Measurements from ENCODE around the gene MND1.

The MND1 gene

DNA sequence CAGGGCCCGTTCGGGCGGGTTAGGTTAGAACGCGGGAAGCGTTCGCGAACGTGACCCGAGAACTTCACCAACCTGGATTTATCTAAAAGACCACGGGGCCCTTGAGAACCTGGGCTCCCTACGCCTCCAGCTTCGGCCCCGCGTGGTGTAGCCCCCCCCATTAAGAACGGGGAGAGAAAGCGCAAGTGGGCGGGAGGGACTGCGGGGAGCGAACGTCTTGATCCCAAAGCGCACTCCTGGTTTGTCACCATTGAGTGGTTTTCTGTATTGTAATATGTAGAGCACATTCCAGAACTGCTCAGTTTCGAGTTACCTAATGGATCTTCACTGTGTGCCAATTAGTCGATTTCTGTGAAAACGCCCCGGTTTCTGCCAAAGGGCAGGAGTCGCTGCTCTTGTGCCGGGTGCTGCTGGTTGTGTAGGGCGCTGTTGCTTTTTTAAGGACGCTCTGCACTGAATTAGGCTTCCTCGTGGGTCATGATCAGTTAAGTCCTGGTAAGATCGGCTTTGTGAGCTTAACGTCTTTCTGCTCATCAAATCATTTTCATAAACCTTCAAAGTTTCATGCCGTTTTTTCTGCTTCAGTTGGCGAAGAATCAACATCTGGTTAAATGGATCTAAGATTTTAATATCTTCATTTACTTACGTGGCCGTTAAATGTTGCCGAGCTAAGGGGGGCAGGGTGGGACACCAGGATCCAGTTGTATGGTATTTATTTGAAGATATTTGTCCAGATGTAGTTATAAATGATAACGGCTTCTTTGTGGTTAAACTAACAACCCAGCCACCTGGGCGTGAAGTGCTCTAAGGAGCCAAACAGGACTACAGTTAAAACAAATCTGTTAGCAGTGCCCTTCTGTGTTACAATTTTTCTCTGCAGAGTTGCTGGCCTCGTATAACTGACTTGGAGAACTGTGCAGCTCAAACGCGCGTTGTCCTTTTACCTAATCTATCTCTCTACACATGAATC lies 809 bp downstream of the MND1 start:
- in situ Hi-C loops (cut with MboI; ENCODE audit: low pct_unique_long_range_greater_than_20kb, low sequenced_read_pairs, unreplicated experiment): loop anchor here (10.0 to 25.0 kb wide), 3 partner anchors 230 to 417 kb away; partner anchors contain the start of gene RNF175
- TF ChIP-seq, protein P1, sequence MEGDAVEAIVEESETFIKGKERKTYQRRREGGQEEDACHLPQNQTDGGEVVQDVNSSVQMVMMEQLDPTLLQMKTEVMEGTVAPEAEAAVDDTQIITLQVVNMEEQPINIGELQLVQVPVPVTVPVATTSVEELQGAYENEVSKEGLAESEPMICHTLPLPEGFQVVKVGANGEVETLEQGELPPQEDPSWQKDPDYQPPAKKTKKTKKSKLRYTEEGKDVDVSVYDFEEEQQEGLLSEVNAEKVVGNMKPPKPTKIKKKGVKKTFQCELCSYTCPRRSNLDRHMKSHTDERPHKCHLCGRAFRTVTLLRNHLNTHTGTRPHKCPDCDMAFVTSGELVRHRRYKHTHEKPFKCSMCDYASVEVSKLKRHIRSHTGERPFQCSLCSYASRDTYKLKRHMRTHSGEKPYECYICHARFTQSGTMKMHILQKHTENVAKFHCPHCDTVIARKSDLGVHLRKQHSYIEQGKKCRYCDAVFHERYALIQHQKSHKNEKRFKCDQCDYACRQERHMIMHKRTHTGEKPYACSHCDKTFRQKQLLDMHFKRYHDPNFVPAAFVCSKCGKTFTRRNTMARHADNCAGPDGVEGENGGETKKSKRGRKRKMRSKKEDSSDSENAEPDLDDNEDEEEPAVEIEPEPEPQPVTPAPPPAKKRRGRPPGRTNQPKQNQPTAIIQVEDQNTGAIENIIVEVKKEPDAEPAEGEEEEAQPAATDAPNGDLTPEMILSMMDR (IDR thresholded peaks at IDR 0.05; ENCODE audit: extremely low read depth, insufficient read depth, missing control alignments): no peak
- DNase-seq (ENCODE audit: low spot score): peak; percentile 56

DNA sequence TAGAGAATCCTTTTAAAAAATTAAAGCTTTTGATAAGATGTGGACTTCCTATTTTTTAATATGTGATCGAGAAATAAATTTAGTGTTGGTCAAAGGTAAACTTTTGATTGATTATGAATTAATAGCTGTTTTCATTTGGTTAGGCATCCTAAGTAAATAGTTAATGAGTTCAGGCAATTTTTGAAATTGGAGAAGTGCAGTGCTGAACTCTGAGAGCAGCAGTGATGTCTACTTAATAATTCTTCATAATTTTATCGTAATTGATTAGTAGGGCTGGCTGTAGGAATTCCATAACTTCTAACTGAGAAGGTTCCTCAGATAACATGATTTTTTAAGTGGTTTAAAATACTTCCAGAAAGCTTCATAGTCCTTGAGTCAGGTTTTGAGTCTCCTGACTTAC lies 1.5 kb downstream of the MND1 start:
- no peak for DNase-seq (ENCODE audit: low spot score)
- TF ChIP-seq, protein P1 (IDR thresholded peaks at IDR 0.05; ENCODE audit: extremely low read depth, insufficient read depth, missing control alignments): no peak
- in situ Hi-C loops (cut with MboI; ENCODE audit: low pct_unique_long_range_greater_than_20kb, low sequenced_read_pairs, unreplicated experiment): loop anchor here (10.0 to 25.0 kb wide), 3 partner anchors 229 to 416 kb away; partner anchors contain the start of gene RNF175

DNA sequence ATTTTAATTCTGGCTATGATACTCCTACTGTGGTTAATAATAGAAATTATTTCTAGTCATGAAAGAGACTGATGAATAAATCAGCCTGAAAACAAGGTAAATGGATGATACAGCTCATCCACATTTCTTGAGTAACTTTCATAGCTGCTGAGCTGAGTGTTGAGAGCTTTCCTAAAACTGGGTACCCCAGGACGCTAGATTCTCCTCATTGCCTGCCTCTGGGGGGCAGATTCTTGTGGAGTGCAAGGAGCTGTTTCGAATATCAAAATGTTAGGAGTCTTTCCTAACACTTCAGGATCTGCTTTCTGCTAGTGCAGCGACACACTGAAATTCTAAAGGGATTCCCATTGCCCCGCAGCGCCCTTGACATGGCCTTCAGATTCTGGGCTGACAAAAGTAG lies 2.1 kb downstream of the MND1 start:
- TF ChIP-seq, protein P1 (IDR thresholded peaks at IDR 0.05; ENCODE audit: extremely low read depth, insufficient read depth, missing control alignments): peak; percentile 20

DNA sequence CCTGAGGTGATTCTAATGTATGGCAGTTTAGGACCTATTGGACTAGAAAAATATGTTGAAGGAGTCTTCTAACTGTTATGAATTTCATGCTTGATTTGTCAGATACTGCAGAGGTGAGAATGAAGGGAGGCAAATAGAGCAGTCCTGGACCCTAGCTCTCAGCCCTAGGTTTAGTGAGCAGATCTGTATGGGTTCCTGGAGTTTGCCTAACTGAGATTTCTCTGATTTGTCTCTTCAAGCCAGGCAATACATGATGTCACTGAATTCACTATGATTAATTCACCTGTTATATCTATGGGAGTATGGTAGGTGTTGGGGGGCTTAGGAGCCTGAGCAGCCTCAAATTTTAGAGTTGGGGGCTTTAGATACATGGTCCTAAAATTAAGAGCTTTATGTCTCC lies 2.6 kb downstream of the MND1 start:
- in situ Hi-C loops (cut with MboI; ENCODE audit: low pct_unique_long_range_greater_than_20kb, low sequenced_read_pairs, unreplicated experiment): loop anchor here (10.0 to 25.0 kb wide), 3 partner anchors 228 to 415 kb away; partner anchors contain the start of gene RNF175
- DNase-seq (ENCODE audit: low spot score): no peak
- TF ChIP-seq, protein P1 (IDR thresholded peaks at IDR 0.05; ENCODE audit: extremely low read depth, insufficient read depth, missing control alignments): no peak

More for the DNA sequence above, 2.1 kb downstream of the MND1 start:
- DNase-seq (ENCODE audit: low spot score): no peak
- in situ Hi-C loops (cut with MboI; ENCODE audit: low pct_unique_long_range_greater_than_20kb, low sequenced_read_pairs, unreplicated experiment): loop anchor here (10.0 to 25.0 kb wide), 3 partner anchors 228 to 416 kb away; partner anchors contain the start of gene RNF175

DNA sequence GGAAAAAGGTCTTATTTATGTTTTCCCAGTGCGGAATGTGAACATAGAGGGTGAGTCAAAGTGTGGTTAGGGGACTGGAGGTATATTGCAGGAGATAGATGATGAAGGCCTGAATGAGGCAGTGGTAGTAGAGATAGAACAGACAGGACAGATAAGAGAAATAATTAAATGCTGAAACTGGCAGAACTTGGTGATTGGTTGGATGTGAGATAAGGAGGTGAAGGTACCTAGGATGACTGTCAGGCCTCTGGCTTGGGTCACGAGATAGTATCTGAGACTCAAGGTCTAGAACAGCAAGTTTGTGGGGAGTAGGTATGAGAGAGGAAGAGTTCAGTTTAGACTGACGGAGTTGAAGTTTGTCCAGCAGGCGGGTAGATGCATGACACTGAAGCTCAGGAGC lies 3.5 kb downstream of the MND1 start:
- in situ Hi-C loops (cut with MboI; ENCODE audit: low pct_unique_long_range_greater_than_20kb, low sequenced_read_pairs, unreplicated experiment): loop anchor here (10.0 to 25.0 kb wide), 3 partner anchors 227 to 414 kb away; partner anchors contain the start of gene RNF175
- no peak for DNase-seq (ENCODE audit: low spot score)
- TF ChIP-seq, protein P1 (IDR thresholded peaks at IDR 0.05; ENCODE audit: extremely low read depth, insufficient read depth, missing control alignments): no peak

DNA sequence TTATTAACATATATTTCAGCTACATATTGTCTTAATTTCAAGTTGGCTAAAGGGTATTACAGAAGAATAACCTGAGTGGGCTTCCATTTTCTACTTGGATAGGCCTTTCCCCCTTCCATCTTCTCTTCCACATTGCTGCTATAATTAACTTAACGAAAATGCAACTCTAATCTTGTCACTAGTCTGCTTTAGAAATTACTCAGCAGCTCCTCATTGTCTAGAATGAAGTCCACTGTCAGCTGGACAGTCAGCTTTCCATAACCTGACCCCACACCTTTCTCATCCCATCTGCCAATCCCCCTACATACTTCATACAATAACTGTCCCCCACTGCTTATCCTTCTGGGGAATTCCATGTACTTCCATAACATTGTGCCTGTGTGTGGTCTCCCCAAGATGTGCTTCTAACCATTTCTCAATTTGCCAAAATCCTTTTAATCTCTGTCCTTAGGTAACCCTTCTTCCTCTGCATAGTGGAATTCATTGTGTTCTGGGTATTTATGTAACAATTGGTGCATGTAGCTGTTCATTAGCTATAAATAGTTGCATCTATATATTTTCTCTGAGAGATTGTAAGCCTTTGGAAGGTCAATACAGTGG lies 4.8 kb downstream of the MND1 start:
- no peak for DNase-seq (ENCODE audit: low spot score)
- TF ChIP-seq, protein P1 (IDR thresholded peaks at IDR 0.05; ENCODE audit: extremely low read depth, insufficient read depth, missing control alignments): no peak
- in situ Hi-C loops (cut with MboI; ENCODE audit: low pct_unique_long_range_greater_than_20kb, low sequenced_read_pairs, unreplicated experiment): loop anchor here (10.0 to 25.0 kb wide), 3 partner anchors 225 to 413 kb away; partner anchors contain the start of gene RNF175

All from GM13977 (cell line).